GM23338 (cell line): ENCODE data around the gene NKX6-1. TPM values are rescaled to one million over a fixed set of nuclear protein-coding genes. Genes with fewer than 3 reads are reported as not detected.

Experiments used
- ATAC-seq: fragments of 200-7000 bp; cut with Tn5 transposase; 3 replicates; pipeline ENCODE4 v1.9.1; 2020
- DNase-seq: peaks from one replicate; pipeline ENCODE4 v3.0.0-alpha.2; 2015; ENCODE audit warnings: low spot score
- H2AFZ ChIP-seq: fragments of 200-600 bp; sonication (generic); 2 replicates; pipeline ENCODE4 v1.8.0; 2016; ENCODE audit warnings: antibody characterized with exemption, mild to moderate bottlenecking, moderate library complexity
- H3F3A ChIP-seq: fragments of 200-600 bp; sonication (generic); replicated peaks from 2 replicates; pipeline ENCODE4 v1.8.0; 2017; ENCODE audit warnings: antibody characterized with exemption, mixed run types, low read depth
- H3K27ac ChIP-seq: fragments of 200-600 bp; sonication (generic); 2 replicates; pipeline ENCODE4 v1.6.1; 2016; ENCODE audit warnings: low read depth
- H3K27me3 ChIP-seq: fragments of 200-600 bp; sonication (generic); 2 replicates; pipeline ENCODE4 v1.8.0; 2016; ENCODE audit warnings: mild to moderate bottlenecking, mixed run types, moderate library complexity; ENCODE audit not compliant: insufficient read depth
- H3K36me3 ChIP-seq: fragments of 200-600 bp; sonication (generic); 2 replicates; pipeline ENCODE4 v1.8.0; 2016; ENCODE audit warnings: mild to moderate bottlenecking; ENCODE audit not compliant: insufficient read depth
- H3K4me1 ChIP-seq: fragments of 200-600 bp; sonication (generic); 2 replicates; pipeline ENCODE4 v1.8.0; 2016; ENCODE audit warnings: mild to moderate bottlenecking, moderate library complexity; ENCODE audit not compliant: insufficient read depth
- H3K4me2 ChIP-seq: fragments of 200-600 bp; sonication (generic); 2 replicates; pipeline ENCODE4 v1.7.1; 2017; ENCODE audit warnings: mixed run types
- H3K4me3 ChIP-seq: fragments of 200-600 bp; sonication (generic); 2 replicates; pipeline ENCODE4 v1.6.1; 2016; ENCODE audit warnings: mixed run types
- H3K79me2 ChIP-seq: fragments of 200-600 bp; sonication (generic); replicated peaks from 2 replicates; pipeline ENCODE4 v1.8.0; 2017; ENCODE audit warnings: mild to moderate bottlenecking; ENCODE audit not compliant: insufficient read depth
- H3K9me2 ChIP-seq: fragments of 200-600 bp; sonication (generic); 2 replicates; pipeline ENCODE4 v1.8.0; 2017; ENCODE audit not compliant: insufficient read depth
- H4K20me1 ChIP-seq: fragments of 200-600 bp; sonication (generic); replicated peaks from 2 replicates; pipeline ENCODE4 v1.8.0; 2017; ENCODE audit warnings: mild to moderate bottlenecking; ENCODE audit not compliant: insufficient read depth
- H3K27ac Mint-ChIP-seq: 2 replicates; pipeline ENCODE4 v1.8.0; 2020; ENCODE audit warnings: inconsistent platforms, mild to moderate bottlenecking, moderate library complexity, mixed read lengths
- H3K27me3 Mint-ChIP-seq: 3 replicates; pipeline ENCODE4 v1.8.0; 2022; ENCODE audit warnings: low read depth, mild to moderate bottlenecking, moderate library complexity, mixed read lengths, inconsistent platforms; ENCODE audit not compliant: insufficient read depth, poor library complexity
- H3K36me3 Mint-ChIP-seq: 3 replicates; pipeline ENCODE4 v1.8.0; 2021; ENCODE audit warnings: low read depth, mild to moderate bottlenecking, inconsistent platforms, moderate library complexity, mixed read lengths
- H3K4me1 Mint-ChIP-seq: 3 replicates; pipeline ENCODE4 v1.8.0; 2020; ENCODE audit warnings: mild to moderate bottlenecking, inconsistent platforms, mixed read lengths
- H3K4me3 Mint-ChIP-seq: 3 replicates; pipeline ENCODE4 v1.8.0; 2021; ENCODE audit warnings: moderate library complexity, mild to moderate bottlenecking, inconsistent platforms, mixed read lengths
- H3K9me3 Mint-ChIP-seq: 3 replicates; pipeline ENCODE4 v1.8.0; 2020; ENCODE audit warnings: moderate library complexity, mild to moderate bottlenecking, inconsistent platforms, mixed read lengths
- EZH2 ChIP-seq: fragments of 200-600 bp; sonication (generic); IDR thresholded peaks from one replicate; pipeline ENCODE4 v1.8.0; 2017; ENCODE audit warnings: antibody characterized with exemption, mild to moderate bottlenecking, low read depth; ENCODE audit not compliant: unreplicated experiment
- EZH2phosphoT487 ChIP-seq: fragments of 200-600 bp; sonication (generic); IDR thresholded peaks from one replicate; pipeline ENCODE4 v1.8.1; 2018; ENCODE audit warnings: antibody characterized with exemption; ENCODE audit not compliant: unreplicated experiment
- NANOG ChIP-seq: IDR thresholded peaks from 2 replicates; pipeline ENCODE4 v1.6.1; 2016; ENCODE audit warnings: antibody characterized with exemption, borderline replicate concordance
- STAT1 ChIP-seq: IDR thresholded peaks from one replicate; pipeline ENCODE4 v1.6.1; 2016; ENCODE audit warnings: antibody characterized with exemption; ENCODE audit not compliant: unreplicated experiment
- ZNF114 ChIP-seq: fragments of 250-450 bp; sonication (Bioruptor Pico); IDR thresholded peaks from 2 replicates; pipeline ENCODE4 v1.5.0; 2020; ENCODE audit warnings: mild to moderate bottlenecking, moderate library complexity
- ZNF331 ChIP-seq: fragments of 250-450 bp; sonication (Bioruptor Pico); IDR thresholded peaks from 2 replicates; pipeline ENCODE4 v1.5.0; 2020; ENCODE audit warnings: low read depth, mild to moderate bottlenecking, moderate library complexity
- polyA plus RNA-seq: library from polyadenylated mRNA; unstranded; fragments of >200 nt; fragmentation: Nextera tagmentation; extraction: Ambion mirVana; gene quantifications from 2 replicates; pipeline ENCODE4 v1.2.1, GENCODE V29; 2016
- total RNA-seq: library from RNA; depleted of rRNA; stranded (reverse); fragments of >200 nt; shearing (Covaris generic); gene quantifications from 2 replicates; pipeline ENCODE4 v1.2.3, GENCODE V29; 2014
- TF ChIP-seq, protein P1 (sequence below), 2 experiments: fragments of 200-600 bp in 1 of 2; sonication (generic) in 1 of 2; conservative IDR thresholded peaks; 2 replicates each; pipeline versions ENCODE4 v1.5.1 to v1.6.1; 2016 to 2017; ENCODE audit warnings: antibody characterized with exemption in 2 of 2, low read depth in 2 of 2, mild to moderate bottlenecking in 2 of 2, moderate library complexity in 1 of 2
- TF ChIP-seq, protein P2 (sequence below): IDR thresholded peaks from one replicate; pipeline ENCODE4 v1.6.1; 2018; ENCODE audit warnings: antibody characterized with exemption; ENCODE audit not compliant: unreplicated experiment

The NKX6-1 gene
- total and polyA plus RNA-seq, 2 experiments from 2014 or later: 0.07 TPM; not detected in 1

DNA sequence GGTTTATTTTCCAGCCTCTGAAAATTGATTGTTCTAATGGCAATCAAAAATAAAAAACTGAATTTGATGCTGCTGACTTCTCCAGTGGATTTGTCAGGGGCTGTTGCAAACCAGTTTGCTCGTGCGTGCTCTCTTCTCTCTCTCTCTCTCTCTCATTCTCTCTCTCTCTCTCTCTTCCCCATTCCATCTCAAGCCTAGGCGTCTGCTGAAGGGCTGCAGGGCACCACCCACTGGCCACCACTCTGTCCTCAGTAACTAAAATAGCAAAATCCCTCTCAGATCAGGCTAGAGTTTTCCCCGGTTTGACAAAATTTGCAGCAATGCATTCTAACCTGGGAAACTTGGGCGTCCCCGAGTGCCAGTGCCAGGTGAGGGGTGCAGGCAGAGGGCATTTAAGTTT, 19.4 kb downstream of the NKX6-1 start:
- H3K36me3 ChIP-seq: no peaks in the 10 kb centered on the region
- H4K20me1 ChIP-seq: no peaks in the 10 kb centered on the region
- H3K27ac Mint-ChIP-seq: no peak overlapping the region
- H3K79me2 ChIP-seq: no peaks in the 10 kb centered on the region
- no peaks in the 10 kb centered on the region for H3K9me3 Mint-ChIP-seq
- no peak overlapping the region for H2AFZ ChIP-seq
- H3F3A ChIP-seq: peaks cover 19% of the 10 kb centered on the region
- H3K9me2 ChIP-seq: no peaks in the 10 kb centered on the region
- TF ChIP-seq STAT1: no peak
- TF ChIP-seq, protein P1, sequence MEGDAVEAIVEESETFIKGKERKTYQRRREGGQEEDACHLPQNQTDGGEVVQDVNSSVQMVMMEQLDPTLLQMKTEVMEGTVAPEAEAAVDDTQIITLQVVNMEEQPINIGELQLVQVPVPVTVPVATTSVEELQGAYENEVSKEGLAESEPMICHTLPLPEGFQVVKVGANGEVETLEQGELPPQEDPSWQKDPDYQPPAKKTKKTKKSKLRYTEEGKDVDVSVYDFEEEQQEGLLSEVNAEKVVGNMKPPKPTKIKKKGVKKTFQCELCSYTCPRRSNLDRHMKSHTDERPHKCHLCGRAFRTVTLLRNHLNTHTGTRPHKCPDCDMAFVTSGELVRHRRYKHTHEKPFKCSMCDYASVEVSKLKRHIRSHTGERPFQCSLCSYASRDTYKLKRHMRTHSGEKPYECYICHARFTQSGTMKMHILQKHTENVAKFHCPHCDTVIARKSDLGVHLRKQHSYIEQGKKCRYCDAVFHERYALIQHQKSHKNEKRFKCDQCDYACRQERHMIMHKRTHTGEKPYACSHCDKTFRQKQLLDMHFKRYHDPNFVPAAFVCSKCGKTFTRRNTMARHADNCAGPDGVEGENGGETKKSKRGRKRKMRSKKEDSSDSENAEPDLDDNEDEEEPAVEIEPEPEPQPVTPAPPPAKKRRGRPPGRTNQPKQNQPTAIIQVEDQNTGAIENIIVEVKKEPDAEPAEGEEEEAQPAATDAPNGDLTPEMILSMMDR (conservative IDR thresholded peaks at IDR 0.05; ENCODE audit: low read depth in 2 of 2): peak; percentile 29 to 49
- ATAC-seq: peak; percentile 7; the same call in 2 of the 3 replicates
- H3K27me3 Mint-ChIP-seq: peaks cover 57% of the 10 kb centered on the region
- peak overlapping the region; percentile 79; the same call in 1 of the 2 replicates for H3K4me2 ChIP-seq
- H3K4me1 Mint-ChIP-seq: peaks cover 29% of the 10 kb centered on the region
- peak overlapping the region; percentile 38; the same call in 1 of the 2 replicates for H3K4me3 ChIP-seq
- no peak overlapping the region for H3K27ac ChIP-seq
- H3K4me3 Mint-ChIP-seq: no peak overlapping the region
- DNase-seq: peak; percentile 42
- peaks cover 71% of the 10 kb centered on the region for H3K27me3 ChIP-seq
- no peaks in the 10 kb centered on the region for H3K36me3 Mint-ChIP-seq
- peaks cover 28% of the 10 kb centered on the region for H3K4me1 ChIP-seq

DNA sequence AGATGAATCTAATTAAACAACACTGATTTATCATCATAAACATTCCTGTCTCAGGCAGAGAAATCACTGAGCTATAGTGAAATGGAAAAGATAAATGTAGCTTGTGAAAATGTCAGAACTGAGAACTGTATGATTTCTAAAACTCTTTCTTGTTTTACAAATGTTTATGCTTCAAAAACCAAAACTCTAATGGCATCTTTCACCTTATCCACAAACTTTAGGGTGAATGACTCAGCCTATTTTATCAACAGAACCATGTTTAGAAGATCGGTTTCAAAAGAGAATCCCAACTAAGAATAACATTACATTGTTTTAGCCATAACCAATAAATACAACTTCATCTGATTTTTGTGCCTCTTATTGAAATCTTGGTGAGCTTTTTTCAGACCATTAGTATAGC, 21.4 kb downstream of the NKX6-1 start:
- DNase-seq (no peak), ATAC-seq (no peak)
- H3K4me1 Mint-ChIP-seq: peaks cover 25% of the 10 kb centered on the region
- Histone ChIP-seq H3K4me1 (peaks cover 19% of the 10 kb centered on the region), H2AFZ (no peak overlapping the region), H3K4me3 (no peak overlapping the region), H3K27ac (no peak overlapping the region), H3F3A (peaks cover 10% of the 10 kb centered on the region; the same call in 1 of the 2 replicates), H3K9me2 (no peaks in the 10 kb centered on the region), H3K36me3 (no peaks in the 10 kb centered on the region), H3K79me2 (no peaks in the 10 kb centered on the region), H3K4me2 (no peak overlapping the region), H4K20me1 (no peaks in the 10 kb centered on the region), H3K27me3 (peaks cover 51% of the 10 kb centered on the region)
- no peak overlapping the region for H3K27ac Mint-ChIP-seq
- H3K4me3 Mint-ChIP-seq: no peak overlapping the region
- H3K9me3 Mint-ChIP-seq: no peaks in the 10 kb centered on the region
- no peaks in the 10 kb centered on the region for H3K36me3 Mint-ChIP-seq
- TF ChIP-seq EZH2phosphoT487 (no peak), NANOG (no peak), EZH2 (no peak), ZNF331 (CRISPR knock-in tag) (no peak), ZNF114 (CRISPR knock-in tag) (no peak)
- TF ChIP-seq, protein P2, sequence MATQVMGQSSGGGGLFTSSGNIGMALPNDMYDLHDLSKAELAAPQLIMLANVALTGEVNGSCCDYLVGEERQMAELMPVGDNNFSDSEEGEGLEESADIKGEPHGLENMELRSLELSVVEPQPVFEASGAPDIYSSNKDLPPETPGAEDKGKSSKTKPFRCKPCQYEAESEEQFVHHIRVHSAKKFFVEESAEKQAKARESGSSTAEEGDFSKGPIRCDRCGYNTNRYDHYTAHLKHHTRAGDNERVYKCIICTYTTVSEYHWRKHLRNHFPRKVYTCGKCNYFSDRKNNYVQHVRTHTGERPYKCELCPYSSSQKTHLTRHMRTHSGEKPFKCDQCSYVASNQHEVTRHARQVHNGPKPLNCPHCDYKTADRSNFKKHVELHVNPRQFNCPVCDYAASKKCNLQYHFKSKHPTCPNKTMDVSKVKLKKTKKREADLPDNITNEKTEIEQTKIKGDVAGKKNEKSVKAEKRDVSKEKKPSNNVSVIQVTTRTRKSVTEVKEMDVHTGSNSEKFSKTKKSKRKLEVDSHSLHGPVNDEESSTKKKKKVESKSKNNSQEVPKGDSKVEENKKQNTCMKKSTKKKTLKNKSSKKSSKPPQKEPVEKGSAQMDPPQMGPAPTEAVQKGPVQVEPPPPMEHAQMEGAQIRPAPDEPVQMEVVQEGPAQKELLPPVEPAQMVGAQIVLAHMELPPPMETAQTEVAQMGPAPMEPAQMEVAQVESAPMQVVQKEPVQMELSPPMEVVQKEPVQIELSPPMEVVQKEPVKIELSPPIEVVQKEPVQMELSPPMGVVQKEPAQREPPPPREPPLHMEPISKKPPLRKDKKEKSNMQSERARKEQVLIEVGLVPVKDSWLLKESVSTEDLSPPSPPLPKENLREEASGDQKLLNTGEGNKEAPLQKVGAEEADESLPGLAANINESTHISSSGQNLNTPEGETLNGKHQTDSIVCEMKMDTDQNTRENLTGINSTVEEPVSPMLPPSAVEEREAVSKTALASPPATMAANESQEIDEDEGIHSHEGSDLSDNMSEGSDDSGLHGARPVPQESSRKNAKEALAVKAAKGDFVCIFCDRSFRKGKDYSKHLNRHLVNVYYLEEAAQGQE: no peak
- TF ChIP-seq, protein P1 (conservative IDR thresholded peaks at IDR 0.05; ENCODE audit: low read depth in 2 of 2): no peak
- peaks cover 38% of the 10 kb centered on the region for H3K27me3 Mint-ChIP-seq
